Astrocyte of the spinal cord (primary cell): ENCODE results near the gene FSIP1.

ENCODE experiments used
- DNase-seq: peaks from one replicate; pipeline ENCODE4 v3.0.0; 2011; ENCODE audit warnings: low read depth, low spot score
- H3K4me3 ChIP-seq: 2 replicates; pipeline ENCODE4 v1.5.1; 2011; ENCODE audit warnings: low read depth, mild to moderate bottlenecking, low read length, moderate library complexity
- CTCF ChIP-seq: IDR thresholded peaks from 2 replicates; pipeline ENCODE4 v1.5.1; 2012; ENCODE audit warnings: low read depth, mild to moderate bottlenecking, low read length, inconsistent platforms
- in situ Hi-C: cut with HindIII; loops from 2 replicates; pipeline ENCODE4 v1.10.0; 2017; ENCODE audit warnings: low sequenced_read_pairs

The FSIP1 gene

GRCh38 chr15:39587731-39588530 is 194.7 kb downstream of the FSIP1 start:
- no peak overlapping the region for H3K4me3 ChIP-seq
- in situ Hi-C loops: no loop called here
- DNase-seq: peak; percentile 16
- no peak for TF ChIP-seq CTCF

GRCh38 chr15:39587096-39587721 is 195.4 kb downstream of the FSIP1 start:
- no peak for TF ChIP-seq CTCF
- in situ Hi-C loops: no loop called here
- H3K4me3 ChIP-seq: no peak overlapping the region
- DNase-seq: peak; percentile 10

GRCh38 chr15:39586387-39587095 is 196.1 kb downstream of the FSIP1 start:
- DNase-seq: peak; percentile 75
- no peak overlapping the region for H3K4me3 ChIP-seq
- in situ Hi-C loops: no loop called here

GRCh38 chr15:39585871-39586301 is 196.8 kb downstream of the FSIP1 start:
- no peak overlapping the region for H3K4me3 ChIP-seq
- in situ Hi-C loops: no loop called here
- no peak for DNase-seq
- no peak for TF ChIP-seq CTCF

More at GRCh38 chr15:39586387-39587095, 196.1 kb downstream of the FSIP1 start:
- TF ChIP-seq CTCF: no peak

GRCh38 chr15:39585389-39585841 is 197.2 kb downstream of the FSIP1 start:
- TF ChIP-seq CTCF: no peak
- H3K4me3 ChIP-seq: no peak overlapping the region
- in situ Hi-C loops: no loop called here
- DNase-seq: peak; percentile 9

- TF ChIP-seq CTCF: no peak
- H3K4me3 ChIP-seq: no peak overlapping the region
- no peak for DNase-seq
- in situ Hi-C loops: no loop called here
Measured at GRCh38 chr15:39584662-39585388, 197.8 kb downstream of the FSIP1 start.
